Measurements from ENCODE around the gene OTX2.

DNA sequence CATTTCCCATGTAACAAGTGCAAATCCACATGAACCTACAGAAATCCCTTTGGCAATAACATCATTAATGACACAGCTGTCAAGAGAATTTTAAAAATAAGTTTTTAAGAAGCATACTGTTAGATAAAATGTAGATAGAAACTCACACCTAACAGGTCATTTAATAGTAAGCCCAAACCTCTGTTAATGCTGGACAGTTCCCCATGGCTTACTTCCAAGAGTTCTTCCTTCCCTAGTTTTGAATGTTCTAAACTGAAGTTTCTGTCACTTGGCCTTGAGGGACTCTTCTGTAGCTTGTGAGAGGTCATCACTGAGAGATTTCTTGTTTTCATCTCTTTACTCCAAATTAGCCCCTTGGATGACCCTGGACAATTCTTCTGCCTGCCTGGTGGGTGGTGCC is 22.7 kb downstream of the OTX2 start:
- TF ChIP-seq, protein P1, sequence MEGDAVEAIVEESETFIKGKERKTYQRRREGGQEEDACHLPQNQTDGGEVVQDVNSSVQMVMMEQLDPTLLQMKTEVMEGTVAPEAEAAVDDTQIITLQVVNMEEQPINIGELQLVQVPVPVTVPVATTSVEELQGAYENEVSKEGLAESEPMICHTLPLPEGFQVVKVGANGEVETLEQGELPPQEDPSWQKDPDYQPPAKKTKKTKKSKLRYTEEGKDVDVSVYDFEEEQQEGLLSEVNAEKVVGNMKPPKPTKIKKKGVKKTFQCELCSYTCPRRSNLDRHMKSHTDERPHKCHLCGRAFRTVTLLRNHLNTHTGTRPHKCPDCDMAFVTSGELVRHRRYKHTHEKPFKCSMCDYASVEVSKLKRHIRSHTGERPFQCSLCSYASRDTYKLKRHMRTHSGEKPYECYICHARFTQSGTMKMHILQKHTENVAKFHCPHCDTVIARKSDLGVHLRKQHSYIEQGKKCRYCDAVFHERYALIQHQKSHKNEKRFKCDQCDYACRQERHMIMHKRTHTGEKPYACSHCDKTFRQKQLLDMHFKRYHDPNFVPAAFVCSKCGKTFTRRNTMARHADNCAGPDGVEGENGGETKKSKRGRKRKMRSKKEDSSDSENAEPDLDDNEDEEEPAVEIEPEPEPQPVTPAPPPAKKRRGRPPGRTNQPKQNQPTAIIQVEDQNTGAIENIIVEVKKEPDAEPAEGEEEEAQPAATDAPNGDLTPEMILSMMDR (IDR thresholded peaks at IDR 0.05), result no peak
- TF ChIP-seq POLR2A (IDR thresholded peaks at IDR 0.05), result no peak

Data from body of pancreas (tissue), 4 donors.